H1 (cell line): ENCODE measurements around the gene SYCE1L. TPM values are rescaled to one million over a fixed set of nuclear protein-coding genes. Genes with fewer than 3 reads are reported as not detected.

ENCODE experiments used
- CBX8 ChIP-seq: fragments of 300-800, 300-1000 bp; sonication (generic); IDR thresholded peaks from 2 replicates; pipeline ENCODE4 v1.7.1; 2016; ENCODE audit warnings: low read depth, low read length, borderline replicate concordance
- CEBPB ChIP-seq: IDR thresholded peaks from 2 replicates; pipeline ENCODE4 v1.6.1; 2012; ENCODE audit warnings: low read depth, low read length
- CHD7 ChIP-seq: fragments of 300-600 bp; sonication (generic); IDR thresholded peaks from 2 replicates; pipeline ENCODE4 v1.7.1; 2012; ENCODE audit warnings: low read length, moderate library complexity, mild to moderate bottlenecking, inconsistent platforms; ENCODE audit not compliant: insufficient replicate concordance
- HDAC6 ChIP-seq: IDR thresholded peaks from one replicate; pipeline ENCODE4 v1.7.1; 2012; ENCODE audit warnings: low read depth, mild to moderate bottlenecking, inconsistent platforms, low read length, moderate library complexity
- KDM5A ChIP-seq: fragments of 200-600 bp; IDR thresholded peaks from 2 replicates; pipeline ENCODE4 v1.7.1; 2012; ENCODE audit warnings: mild to moderate bottlenecking, low read length, inconsistent platforms, mixed read lengths
- POU5F1 ChIP-seq: IDR thresholded peaks from 2 replicates; pipeline ENCODE4 v1.6.1; 2011; ENCODE audit warnings: low read depth, mild to moderate bottlenecking, low read length, moderate library complexity
- RXRA ChIP-seq: IDR thresholded peaks from 2 replicates; pipeline ENCODE4 v1.6.1; 2011; ENCODE audit warnings: low read depth, mild to moderate bottlenecking, low read length, moderate library complexity; ENCODE audit not compliant: insufficient read depth
- SIN3A ChIP-seq, 2 experiments: IDR thresholded peaks in 1 of 2; conservative IDR thresholded peaks in 1 of 2; 2 replicates each; pipeline ENCODE4 v1.6.1; 2011 to 2012; ENCODE audit warnings: low read length in 2 of 2, improper control_type of control experiment in 1 of 2, low read depth in 1 of 2, mild to moderate bottlenecking in 1 of 2
- SP2 ChIP-seq: IDR thresholded peaks from 2 replicates; pipeline ENCODE4 v1.6.1; 2012; ENCODE audit warnings: mild to moderate bottlenecking, low read length, inconsistent platforms
- polyA plus RNA-seq, 7 experiments: library from polyadenylated mRNA; depleted of rRNA in 3 of 7; stranded (reverse) in 5 of 7; unstranded in 2 of 7; fragments of >200 nt in 5 of 7; fragments of 200-250 nt in 2 of 7; gene quantifications; 1 replicate in 5 of 7; 2 replicates in 1 of 7; 4 replicates in 1 of 7; pipeline versions ENCODE4 v1.2.1 to v1.2.3, GENCODE V29; 2011 to 2013; ENCODE audit warnings: missing spikeins in 2 of 7, mixed read lengths in 2 of 7
- total RNA-seq: library from RNA; stranded (reverse); fragmentation: NEBNext Ultra II Directional; extraction: Animal tissue kit (Norgen Biotek cat#: 25700); gene quantifications from 2 replicates; pipeline ENCODE4 v1.2.1, GENCODE V29; 2021

SYCE1L gene
- total and polyA plus RNA-seq, 2 of the 8 experiments (the other 6 are each of a cell fraction or from before 2014, with no cell fraction given): 5.8 to 6.8 TPM

DNA sequence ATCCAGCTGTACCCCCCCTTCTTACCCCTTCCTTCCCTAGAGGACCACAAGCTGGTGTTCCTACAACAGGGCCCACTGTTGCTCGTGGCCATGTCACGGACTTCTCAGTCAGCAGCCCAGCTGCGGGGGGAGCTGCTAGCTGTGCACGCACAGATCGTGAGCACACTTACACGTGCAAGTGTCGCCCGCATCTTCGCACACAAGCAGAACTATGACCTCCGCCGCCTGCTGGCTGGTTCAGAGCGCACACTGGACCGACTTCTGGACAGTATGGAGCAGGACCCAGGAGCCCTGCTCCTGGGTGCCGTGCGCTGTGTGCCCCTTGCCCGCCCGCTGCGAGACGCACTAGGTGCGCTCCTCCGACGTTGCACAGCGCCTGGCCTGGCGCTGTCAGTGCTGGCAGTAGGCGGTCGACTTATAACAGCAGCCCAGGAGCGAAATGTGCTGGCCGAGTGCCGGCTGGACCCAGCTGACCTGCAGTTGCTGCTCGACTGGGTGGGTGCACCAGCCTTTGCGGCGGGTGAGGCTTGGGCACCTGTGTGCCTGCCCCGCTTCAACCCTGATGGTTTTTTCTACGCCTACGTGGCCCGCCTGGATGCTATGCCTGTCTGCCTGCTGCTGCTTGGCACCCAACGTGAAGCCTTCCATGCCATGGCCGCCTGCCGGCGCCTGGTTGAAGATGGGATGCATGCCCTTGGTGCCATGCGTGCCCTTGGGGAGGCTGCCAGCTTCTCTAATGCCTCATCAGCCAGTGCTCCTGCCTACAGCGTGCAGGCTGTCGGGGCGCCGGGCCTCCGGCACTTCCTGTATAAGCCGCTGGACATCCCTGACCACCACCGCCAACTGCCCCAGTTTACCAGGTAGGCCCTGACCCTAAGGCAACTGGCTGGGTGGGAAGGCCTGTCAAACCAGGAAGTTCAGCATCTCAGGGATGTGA, 4.6 kb upstream of the SYCE1L start (continued):
- TF ChIP-seq CBX8 (no peak), HDAC6 (no peak), CHD7 (no peak), POU5F1 (no peak), KDM5A (no peak), CEBPB (no peak), SIN3A (conservative IDR thresholded peaks at IDR 0.05 in 1 of 2, IDR thresholded peaks at IDR 0.05 in 1 of 2; ENCODE audit: low read depth in 1 of 2, low read length in 2 of 2) (no peak), SP2 (no peak), RXRA (no peak)
